22Rv1 (cell line): ENCODE results near the gene CCSER1.

ENCODE experiments used
- CTCF ChIP-seq: fragments of 450-650 bp; IDR thresholded peaks from 2 replicates; pipeline ENCODE4 v1.5.1; 2017; ENCODE audit warnings: mild to moderate bottlenecking
- ZFX ChIP-seq: fragments of 450-650 bp; IDR thresholded peaks from 2 replicates; pipeline ENCODE4 v1.6.1; 2017; ENCODE audit warnings: antibody characterized with exemption, borderline replicate concordance

- TF ChIP-seq CTCF, result no peak
- TF ChIP-seq ZFX, result no peak
These were observed 172.2 kb downstream of the CCSER1 start for GRCh38 chr4:90299373-90299772.
